Osteocyte (in vitro differentiated cells): ENCODE data around the gene OOSP4B. TPM values are rescaled to one million over a fixed set of nuclear protein-coding genes. Genes with fewer than 3 reads are reported as not detected.
"Not testable (repeated sequence)": the region's sequence is repeated elsewhere in the genome, so short reads cannot be mapped to it uniquely, and the experiment has no call there.

Source experiments
- DNase-seq: peaks from one replicate; pipeline ENCODE4 v3.0.0; 2021; ENCODE audit warnings: mixed read lengths; ENCODE audit not compliant: unreplicated experiment; ENCODE audit errors: extremely low spot score
- H3K27ac Mint-ChIP-seq: one replicate; pipeline ENCODE4 v1.8.0; 2021; ENCODE audit warnings: mild to moderate bottlenecking, mixed read lengths; ENCODE audit not compliant: unreplicated experiment
- H3K27me3 Mint-ChIP-seq: one replicate; pipeline ENCODE4 v1.8.0; 2021; ENCODE audit warnings: mixed read lengths; ENCODE audit not compliant: unreplicated experiment
- H3K36me3 Mint-ChIP-seq: one replicate; pipeline ENCODE4 v1.8.0; 2021; ENCODE audit warnings: mixed read lengths; ENCODE audit not compliant: unreplicated experiment
- H3K4me1 Mint-ChIP-seq: one replicate; pipeline ENCODE4 v1.8.0; 2021; ENCODE audit warnings: mixed read lengths; ENCODE audit not compliant: unreplicated experiment
- H3K4me3 Mint-ChIP-seq: one replicate; pipeline ENCODE4 v1.8.0; 2021; ENCODE audit warnings: mild to moderate bottlenecking, moderate library complexity, mixed read lengths; ENCODE audit not compliant: unreplicated experiment
- H3K9me3 Mint-ChIP-seq: one replicate; pipeline ENCODE4 v1.8.0; 2021; ENCODE audit warnings: mixed read lengths; ENCODE audit not compliant: unreplicated experiment
- total RNA-seq: library from RNA; stranded (reverse); gene quantifications from 2 replicates; pipeline ENCODE4 v1.2.1, GENCODE V29; 2021
- TF ChIP-seq, protein P1 (sequence below): fragments of 200-600 bp; sonication (generic); IDR thresholded peaks from 2 replicates; pipeline ENCODE4 v1.5.0; 2021; ENCODE audit warnings: antibody characterized with exemption, mild to moderate bottlenecking, moderate library complexity

OOSP4B gene
- total RNA-seq, 1 donor from 2014 or later, result not detected

DNA sequence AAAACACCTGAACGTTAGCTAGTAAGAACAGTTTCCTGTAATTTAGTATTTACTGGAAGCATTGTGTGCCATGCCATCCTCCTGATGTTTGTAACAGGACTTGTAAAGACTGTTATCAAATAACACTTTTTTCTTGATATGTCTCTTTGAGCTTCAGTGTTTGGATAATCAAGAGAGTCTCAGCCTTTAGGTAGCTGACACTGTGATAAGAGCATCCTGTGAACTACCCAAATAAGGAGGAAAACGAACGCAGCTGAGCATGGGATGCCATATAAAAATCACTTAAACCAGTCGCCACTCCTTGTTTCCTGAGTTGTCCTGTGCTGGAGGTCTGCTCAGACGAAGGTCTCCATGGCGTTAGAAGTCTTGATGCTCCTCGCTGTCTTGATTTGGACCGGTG, 23.1 kb downstream of the OOSP4B start, which contains the start of gene OOSP2:
TSS of gene OOSP2 (plus strand) at position 301 of the 400 bp plus-strand sequence. CDS start at position 352, 51 bp downstream.
- TF ChIP-seq, protein P1, sequence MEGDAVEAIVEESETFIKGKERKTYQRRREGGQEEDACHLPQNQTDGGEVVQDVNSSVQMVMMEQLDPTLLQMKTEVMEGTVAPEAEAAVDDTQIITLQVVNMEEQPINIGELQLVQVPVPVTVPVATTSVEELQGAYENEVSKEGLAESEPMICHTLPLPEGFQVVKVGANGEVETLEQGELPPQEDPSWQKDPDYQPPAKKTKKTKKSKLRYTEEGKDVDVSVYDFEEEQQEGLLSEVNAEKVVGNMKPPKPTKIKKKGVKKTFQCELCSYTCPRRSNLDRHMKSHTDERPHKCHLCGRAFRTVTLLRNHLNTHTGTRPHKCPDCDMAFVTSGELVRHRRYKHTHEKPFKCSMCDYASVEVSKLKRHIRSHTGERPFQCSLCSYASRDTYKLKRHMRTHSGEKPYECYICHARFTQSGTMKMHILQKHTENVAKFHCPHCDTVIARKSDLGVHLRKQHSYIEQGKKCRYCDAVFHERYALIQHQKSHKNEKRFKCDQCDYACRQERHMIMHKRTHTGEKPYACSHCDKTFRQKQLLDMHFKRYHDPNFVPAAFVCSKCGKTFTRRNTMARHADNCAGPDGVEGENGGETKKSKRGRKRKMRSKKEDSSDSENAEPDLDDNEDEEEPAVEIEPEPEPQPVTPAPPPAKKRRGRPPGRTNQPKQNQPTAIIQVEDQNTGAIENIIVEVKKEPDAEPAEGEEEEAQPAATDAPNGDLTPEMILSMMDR, result no peak
- H3K36me3 Mint-ChIP-seq, result no peaks in the 10 kb centered on the region
- H3K4me3 Mint-ChIP-seq, result no peak within 1 kb of the TSS
- H3K9me3 Mint-ChIP-seq, result no peaks in the 10 kb centered on the region
- no peaks in the 10 kb centered on the region for H3K4me1 Mint-ChIP-seq
- H3K27ac Mint-ChIP-seq, result no peak within 1 kb of the TSS
- no peak for DNase-seq
- peaks cover under 1% of the 10 kb centered on the region for H3K27me3 Mint-ChIP-seq

DNA sequence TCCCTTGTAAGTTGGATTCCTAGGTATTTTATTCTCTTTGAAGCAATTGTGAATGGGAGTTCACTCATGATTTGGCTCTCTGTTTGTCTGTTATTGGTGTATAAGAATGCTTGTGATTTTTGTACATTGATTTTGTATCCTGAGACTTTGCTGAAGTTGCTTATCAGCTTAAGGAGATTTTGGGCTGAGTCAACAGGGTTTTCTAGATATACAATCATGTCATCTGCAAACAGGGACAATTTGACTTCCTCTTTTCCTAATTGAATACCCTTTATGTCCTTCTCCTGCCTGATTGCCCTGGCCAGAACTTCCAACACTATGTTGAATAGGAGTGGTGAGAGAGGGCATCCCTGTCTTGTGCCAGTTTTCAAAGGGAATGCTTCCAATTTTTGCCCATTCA, 33.4 kb downstream of the OOSP4B start:
- not testable (repeated sequence) for H3K4me3 Mint-ChIP-seq, H3K27me3 Mint-ChIP-seq, DNase-seq, H3K9me3 Mint-ChIP-seq, H3K36me3 Mint-ChIP-seq, H3K4me1 Mint-ChIP-seq, H3K27ac Mint-ChIP-seq

DNA sequence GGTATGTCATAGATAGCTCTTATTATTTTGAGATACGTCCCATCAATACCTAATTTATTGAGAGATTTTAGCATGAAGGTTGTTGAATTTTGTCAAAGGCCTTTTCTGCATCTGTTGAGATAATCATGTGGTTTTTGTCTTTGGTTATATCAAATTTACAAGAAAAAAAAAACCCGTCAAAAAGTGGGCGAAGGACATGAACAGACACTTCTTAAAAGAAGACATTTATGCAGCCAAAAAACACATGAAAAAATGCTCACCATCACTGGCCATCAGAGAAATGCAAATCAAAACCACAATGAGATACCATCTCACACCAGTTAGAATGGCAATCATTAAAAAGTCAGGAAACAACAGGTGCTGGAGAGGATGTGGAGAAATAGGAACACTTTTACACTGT, 33.9 kb downstream of the OOSP4B start:
- not testable (repeated sequence) for H3K4me1 Mint-ChIP-seq, H3K36me3 Mint-ChIP-seq, H3K27me3 Mint-ChIP-seq, DNase-seq, H3K4me3 Mint-ChIP-seq, H3K27ac Mint-ChIP-seq, H3K9me3 Mint-ChIP-seq

DNA sequence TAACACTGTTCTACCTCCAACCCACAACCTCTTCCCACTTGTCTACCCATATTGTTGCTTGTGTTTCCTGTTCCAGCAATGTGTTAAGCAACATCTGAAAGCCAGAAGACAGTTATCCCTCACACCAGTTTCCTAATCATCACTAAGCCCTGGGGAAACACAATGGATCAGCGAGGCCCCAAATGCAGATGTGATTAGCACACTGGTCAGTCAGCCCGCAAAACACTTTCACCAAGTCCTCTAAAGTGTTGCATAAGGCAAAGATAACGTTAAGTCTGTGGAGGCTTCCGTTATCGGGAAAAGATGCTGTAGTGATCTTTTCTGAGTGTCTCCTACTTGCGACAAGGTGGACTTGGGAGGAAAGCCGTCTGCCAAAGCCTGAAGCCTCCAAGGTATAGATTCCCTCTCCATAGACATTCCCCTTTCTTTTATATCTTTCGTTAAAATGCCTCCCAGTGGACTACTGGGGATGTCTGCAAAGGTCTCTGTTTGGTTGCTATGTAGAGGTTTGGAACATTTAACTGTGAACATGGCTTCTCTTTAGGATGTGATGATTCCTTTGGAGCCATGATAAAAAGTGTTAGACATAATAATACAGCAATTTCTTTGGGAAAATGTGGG, 39.5 kb downstream of the OOSP4B start, which contains the start of gene MS4A3:
TSS of gene MS4A3 (plus strand) at position 317 of the 621 bp plus-strand sequence. CDS start 4,496 bp downstream, outside the sequence.
- H3K4me3 Mint-ChIP-seq, result no peak within 1 kb of the TSS
- no peak for DNase-seq
- H3K36me3 Mint-ChIP-seq, result no peaks in the 10 kb centered on the region
- TF ChIP-seq, protein P1, result no peak
- H3K4me1 Mint-ChIP-seq, result no peaks in the 10 kb centered on the region
- H3K27me3 Mint-ChIP-seq, result no peaks in the 10 kb centered on the region
- no peaks in the 10 kb centered on the region for H3K9me3 Mint-ChIP-seq
- no peak within 1 kb of the TSS for H3K27ac Mint-ChIP-seq

DNA sequence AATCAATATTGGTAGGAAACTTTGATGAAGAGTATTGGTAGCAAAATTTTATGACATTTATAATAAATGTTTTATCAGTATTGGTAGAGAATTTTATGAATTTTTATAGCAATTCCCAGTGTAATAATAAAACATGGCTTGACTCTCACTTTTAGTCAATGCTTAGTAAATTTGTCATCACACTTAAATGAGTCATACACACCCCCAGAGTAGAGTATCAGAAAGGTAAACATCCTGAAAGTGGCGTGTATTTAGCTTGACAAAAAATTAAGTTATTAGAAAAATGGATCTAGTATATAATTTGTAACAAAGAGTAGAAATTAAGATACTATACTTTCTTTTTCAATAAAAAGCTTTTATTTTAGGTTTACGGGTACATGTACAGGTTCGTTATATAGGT, 42.1 kb downstream of the OOSP4B start:
- no peaks in the 10 kb centered on the region for H3K27me3 Mint-ChIP-seq
- no peak overlapping the region for H3K27ac Mint-ChIP-seq
- no peaks in the 10 kb centered on the region for H3K9me3 Mint-ChIP-seq
- TF ChIP-seq, protein P1, result no peak
- no peak overlapping the region for H3K4me3 Mint-ChIP-seq
- no peaks in the 10 kb centered on the region for H3K36me3 Mint-ChIP-seq
- H3K4me1 Mint-ChIP-seq, result no peaks in the 10 kb centered on the region
- DNase-seq, result no peak

DNA sequence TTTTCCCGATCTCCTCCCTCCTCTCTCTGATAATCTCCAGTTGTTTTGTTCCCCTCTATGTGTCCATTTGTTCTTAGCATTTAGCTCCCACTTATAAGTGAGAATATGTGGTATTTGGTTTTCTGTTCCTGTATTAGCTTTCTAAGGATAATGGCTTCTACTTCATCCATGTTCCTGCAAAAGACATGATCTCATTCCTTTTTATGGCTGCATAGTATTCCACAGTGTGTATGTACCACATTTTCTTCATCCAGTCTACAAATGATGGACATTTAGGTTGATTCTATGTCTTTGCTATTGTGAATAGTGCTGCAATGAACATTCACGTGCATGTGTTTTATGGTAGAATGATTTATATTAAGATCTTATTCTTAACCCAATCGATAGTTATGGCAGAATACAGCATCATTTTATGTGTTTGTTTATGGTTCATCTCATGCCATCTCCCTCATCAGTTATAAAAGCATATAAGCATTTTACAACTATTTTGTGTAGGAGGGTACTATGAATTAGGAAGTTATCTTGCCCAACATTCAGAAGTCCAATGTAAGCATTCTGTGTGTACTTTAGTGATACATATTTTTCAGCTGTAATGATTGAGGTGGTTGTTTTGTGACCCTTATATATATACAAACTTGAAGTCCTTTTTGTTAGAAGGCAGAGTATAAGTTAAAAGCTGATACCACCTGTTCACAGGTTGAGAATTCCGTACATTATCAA, 42.7 kb downstream of the OOSP4B start:
- H3K27ac Mint-ChIP-seq, result no peak overlapping the region
- H3K4me1 Mint-ChIP-seq, result no peaks in the 10 kb centered on the region
- TF ChIP-seq, protein P1, result no peak
- no peak for DNase-seq
- no peak overlapping the region for H3K4me3 Mint-ChIP-seq
- H3K27me3 Mint-ChIP-seq, result no peaks in the 10 kb centered on the region
- no peaks in the 10 kb centered on the region for H3K9me3 Mint-ChIP-seq
- H3K36me3 Mint-ChIP-seq, result no peaks in the 10 kb centered on the region
